Measurements from ENCODE around the gene AK6.
"Not testable (repeated sequence)": the region's sequence is repeated elsewhere in the genome, so short reads cannot be mapped to it uniquely, and the experiment has no call there.

The AK6 gene

DNA sequence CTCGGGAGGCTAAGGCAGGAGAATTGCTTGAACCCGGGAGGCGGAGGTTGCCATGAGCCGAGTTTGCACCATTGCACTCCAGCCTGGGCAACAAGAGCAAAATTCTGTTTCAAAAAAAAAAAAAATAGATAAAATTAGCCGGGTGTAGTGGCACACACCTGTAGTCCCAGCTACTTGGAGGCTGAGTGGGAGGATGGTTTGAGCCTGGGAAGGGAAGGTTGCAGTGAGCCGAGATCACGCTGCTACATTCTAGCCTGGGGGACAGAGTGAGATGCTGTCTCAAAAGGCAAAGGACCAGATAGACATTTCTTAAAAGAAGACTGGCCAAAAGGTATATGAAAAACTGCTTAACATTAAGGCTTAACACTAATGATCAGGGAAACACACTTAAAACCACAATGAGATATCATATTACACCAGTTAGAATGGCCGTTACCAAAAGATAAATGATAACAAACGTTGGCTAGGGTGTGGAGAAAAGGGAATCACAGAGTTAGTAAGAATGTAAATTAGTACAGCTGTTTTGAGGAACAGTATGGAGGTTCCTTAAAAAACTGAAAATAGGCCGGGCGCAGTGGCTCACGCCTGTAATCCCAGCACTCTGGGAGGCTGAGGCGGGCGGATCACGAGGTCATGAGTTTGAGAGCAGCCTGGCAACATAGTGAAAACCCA is 35.5 kb upstream of the AK6 start:
- no peak for DNase-seq (ENCODE audit: insufficient read length, low spot score)
- TF ChIP-seq, protein P1, sequence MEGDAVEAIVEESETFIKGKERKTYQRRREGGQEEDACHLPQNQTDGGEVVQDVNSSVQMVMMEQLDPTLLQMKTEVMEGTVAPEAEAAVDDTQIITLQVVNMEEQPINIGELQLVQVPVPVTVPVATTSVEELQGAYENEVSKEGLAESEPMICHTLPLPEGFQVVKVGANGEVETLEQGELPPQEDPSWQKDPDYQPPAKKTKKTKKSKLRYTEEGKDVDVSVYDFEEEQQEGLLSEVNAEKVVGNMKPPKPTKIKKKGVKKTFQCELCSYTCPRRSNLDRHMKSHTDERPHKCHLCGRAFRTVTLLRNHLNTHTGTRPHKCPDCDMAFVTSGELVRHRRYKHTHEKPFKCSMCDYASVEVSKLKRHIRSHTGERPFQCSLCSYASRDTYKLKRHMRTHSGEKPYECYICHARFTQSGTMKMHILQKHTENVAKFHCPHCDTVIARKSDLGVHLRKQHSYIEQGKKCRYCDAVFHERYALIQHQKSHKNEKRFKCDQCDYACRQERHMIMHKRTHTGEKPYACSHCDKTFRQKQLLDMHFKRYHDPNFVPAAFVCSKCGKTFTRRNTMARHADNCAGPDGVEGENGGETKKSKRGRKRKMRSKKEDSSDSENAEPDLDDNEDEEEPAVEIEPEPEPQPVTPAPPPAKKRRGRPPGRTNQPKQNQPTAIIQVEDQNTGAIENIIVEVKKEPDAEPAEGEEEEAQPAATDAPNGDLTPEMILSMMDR (IDR thresholded peaks at IDR 0.05; ENCODE audit: insufficient read depth, missing control alignments) = no peak
- no peak for FAIRE-seq

DNA sequence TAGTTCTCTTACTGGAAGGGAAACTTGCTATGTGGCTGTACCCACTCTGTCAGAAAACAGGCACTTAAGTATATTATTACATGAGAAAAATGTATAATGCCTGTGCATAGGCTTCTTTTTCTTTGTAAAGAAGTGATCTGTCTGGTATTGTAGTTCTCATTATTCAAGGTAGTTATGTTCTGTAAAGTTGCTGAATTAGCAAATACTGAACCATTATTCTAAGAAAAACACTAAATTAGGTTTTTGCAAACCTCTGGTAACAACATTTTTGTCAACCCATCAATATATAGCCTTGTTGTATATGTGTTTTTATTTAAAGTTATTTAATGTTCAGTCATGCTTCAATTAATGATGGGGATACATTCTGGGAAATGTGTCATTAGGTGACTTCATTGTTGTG is 9.1 kb upstream of the AK6 start:
- TF ChIP-seq, protein P1 (IDR thresholded peaks at IDR 0.05; ENCODE audit: insufficient read depth, missing control alignments) = no peak
- no peak for FAIRE-seq
- no peak for DNase-seq (ENCODE audit: insufficient read length, low spot score)

DNA sequence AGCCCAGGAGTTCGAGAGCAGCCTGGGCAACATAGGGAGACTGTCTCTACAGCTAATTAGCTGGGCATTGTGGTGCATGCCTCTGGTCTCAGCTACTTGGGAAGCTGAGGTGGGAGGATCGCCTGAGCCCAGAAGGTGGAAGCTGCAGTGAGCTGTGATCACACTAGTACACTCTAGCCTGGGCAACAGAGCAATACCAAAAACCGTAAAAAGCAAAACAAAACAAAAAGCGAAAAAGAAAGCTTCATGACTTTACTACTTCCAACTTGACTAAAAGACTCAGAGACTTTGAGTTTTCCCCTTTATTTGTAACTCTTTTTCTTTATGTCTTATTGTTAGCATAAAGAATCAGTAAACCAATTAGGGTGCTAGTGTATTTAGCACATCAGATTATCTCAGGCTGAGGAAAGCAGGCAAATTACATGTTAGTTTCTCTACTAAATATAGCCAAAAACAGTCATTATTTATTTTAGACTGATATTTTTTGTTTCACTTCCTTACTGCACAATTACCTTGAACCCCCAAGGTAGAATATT is 5.7 kb upstream of the AK6 start:
- TF ChIP-seq, protein P1 (IDR thresholded peaks at IDR 0.05; ENCODE audit: insufficient read depth, missing control alignments) = no peak
- no peak for FAIRE-seq
- no peak for DNase-seq (ENCODE audit: insufficient read length, low spot score)

DNA sequence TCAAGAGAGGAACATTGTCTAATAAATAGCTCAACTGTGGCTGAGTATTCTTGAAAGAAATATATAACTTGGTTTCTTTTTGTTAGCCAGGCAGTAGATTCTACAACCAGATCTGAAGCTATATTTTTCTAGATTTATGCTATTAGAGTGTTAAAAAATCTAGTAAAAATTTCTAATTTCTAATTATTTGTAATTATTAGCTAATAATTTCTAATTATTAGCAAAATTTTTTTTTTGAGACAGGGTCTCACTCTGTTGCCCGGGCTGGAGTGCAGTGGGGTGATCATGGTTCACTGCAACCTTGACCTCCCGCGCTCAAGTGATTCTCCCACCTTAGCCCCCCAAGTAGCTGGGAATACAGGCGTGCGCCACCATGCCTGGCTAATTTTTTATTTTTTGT is 3.1 kb upstream of the AK6 start:
- FAIRE-seq = no peak
- TF ChIP-seq, protein P1 (IDR thresholded peaks at IDR 0.05; ENCODE audit: insufficient read depth, missing control alignments) = no peak
- no peak for DNase-seq (ENCODE audit: insufficient read length, low spot score)

DNA sequence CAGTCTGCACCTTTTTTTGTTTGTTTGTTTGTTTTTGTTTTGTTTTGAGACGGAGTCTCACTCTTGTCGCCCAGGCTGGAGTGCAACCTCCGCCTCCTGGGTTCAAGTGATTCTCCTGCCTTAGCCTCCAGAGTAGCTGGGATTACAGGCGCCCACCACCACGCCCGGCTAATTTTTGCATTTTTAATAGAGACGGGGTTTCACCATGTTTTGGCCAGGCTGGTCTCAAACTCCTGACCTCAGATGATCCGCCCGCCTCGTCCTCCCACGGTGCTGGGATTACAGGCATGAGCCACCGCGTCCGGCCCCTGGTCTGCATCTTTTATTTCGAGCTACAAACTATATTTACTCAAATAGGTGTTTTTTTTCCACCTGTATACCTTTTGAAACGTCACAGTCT is 1.0 kb upstream of the AK6 start:
- DNase-seq (ENCODE audit: insufficient read length, low spot score) = not testable (repeated sequence)

DNA sequence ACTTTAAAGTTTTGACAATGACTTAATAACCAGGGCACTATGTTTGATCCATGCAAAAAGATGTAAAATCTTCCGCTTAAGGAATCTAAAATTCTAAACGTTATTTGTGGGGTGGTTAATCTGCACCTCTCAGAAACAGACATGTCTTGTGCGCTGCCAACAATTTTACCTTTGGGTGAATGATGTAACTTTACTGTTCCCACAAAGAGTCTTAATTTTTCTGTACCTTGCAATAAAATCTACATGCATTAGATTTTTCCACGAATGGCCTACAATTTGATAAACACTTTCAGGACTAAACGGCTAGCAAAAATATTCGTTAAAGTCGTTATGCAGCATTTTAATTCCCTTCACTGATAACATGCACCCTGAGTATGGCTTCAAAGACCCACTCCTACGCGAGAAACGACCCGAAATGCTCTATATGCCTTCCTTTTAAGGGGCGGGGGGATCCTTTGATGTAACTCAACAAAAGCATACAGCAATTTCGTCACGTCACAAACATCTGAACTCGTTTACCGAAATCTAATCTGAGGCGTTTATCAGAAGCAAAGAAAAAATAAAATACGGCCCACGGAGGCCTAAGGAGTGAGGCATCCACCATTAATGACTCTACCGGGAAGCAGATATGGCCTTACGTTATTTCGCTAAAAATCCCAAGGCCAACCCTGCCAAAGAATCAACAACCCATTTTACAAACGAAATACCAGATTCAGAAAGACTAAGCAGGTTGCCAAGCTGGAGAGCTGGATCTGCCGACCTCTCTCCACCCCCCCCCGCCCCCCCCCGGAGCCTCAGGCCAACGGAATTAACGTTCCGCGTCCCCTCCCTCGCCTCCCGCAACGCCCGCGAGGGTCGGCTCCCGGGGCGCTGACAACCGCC is 621 bp downstream of the AK6 start:
- TF ChIP-seq, protein P1 (IDR thresholded peaks at IDR 0.05; ENCODE audit: insufficient read depth, missing control alignments) = no peak
- FAIRE-seq = no peak
- DNase-seq (ENCODE audit: insufficient read length, low spot score) = no peak

More for the DNA sequence above, 1.0 kb upstream of the AK6 start:
- FAIRE-seq = not testable (repeated sequence)

DNA sequence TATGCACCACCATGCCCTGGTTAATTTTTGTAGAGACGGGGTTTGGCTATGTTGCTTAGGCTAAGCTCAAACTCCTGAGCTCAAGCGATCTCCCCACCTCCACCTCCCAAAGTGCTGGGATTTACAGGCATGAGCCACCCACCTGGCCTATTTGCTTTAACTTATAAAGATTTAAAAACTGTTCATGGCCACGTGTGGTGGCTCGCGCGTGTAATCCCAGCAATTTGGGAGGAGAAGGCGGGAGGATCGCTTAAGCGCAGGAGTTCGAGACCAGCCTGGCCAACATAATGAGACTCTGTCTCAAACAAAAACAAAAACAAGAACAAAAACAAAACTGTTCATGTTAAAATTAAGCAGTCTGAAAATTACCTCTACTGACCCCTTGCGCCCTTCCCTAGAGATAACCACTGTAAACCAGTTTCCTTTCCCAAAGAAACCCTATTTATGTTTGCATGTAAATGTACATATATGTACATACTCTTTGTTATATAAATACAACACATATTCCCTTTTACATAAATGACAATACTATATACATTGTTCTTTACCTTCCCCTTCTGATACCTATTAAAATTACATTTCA is 1.5 kb downstream of the AK6 start:
- TF ChIP-seq, protein P1 (IDR thresholded peaks at IDR 0.05; ENCODE audit: insufficient read depth, missing control alignments) = no peak
- FAIRE-seq (no peak), DNase-seq (ENCODE audit: insufficient read length, low spot score) (no peak)
